Measurements from ENCODE around the gene NEK7.

NEK7 gene

GRCh38 chr1:198363625-198364151 lies 206.9 kb downstream of the NEK7 start:
- Histone ChIP-seq H3F3A (ENCODE audit: insufficient read depth, low read length) (no peaks in the 10 kb centered on the region), H3K27ac (ENCODE audit: low read depth, low read length, poor library complexity, severe bottlenecking) (no peak overlapping the region), H3K9ac (ENCODE audit: low read length) (no peak overlapping the region), H3K27me3 (ENCODE audit: insufficient read depth, low read length) (no peaks in the 10 kb centered on the region), H3K36me3 (ENCODE audit: insufficient read depth, low read length) (no peaks in the 10 kb centered on the region), H2AFZ (ENCODE audit: low read length) (no peak overlapping the region), H3K4me3 (ENCODE audit: low read depth, low read length, poor library complexity, severe bottlenecking) (no peak overlapping the region), H3K4me1 (ENCODE audit: insufficient read depth, low read length, severe bottlenecking) (no peaks in the 10 kb centered on the region), H3K9me3 (ENCODE audit: low read length) (no peaks in the 10 kb centered on the region), H4K20me1 (ENCODE audit: insufficient read depth, low read length) (no peaks in the 10 kb centered on the region), H3K79me2 (ENCODE audit: insufficient read depth, low read length) (no peaks in the 10 kb centered on the region), H3K4me2 (ENCODE audit: low read length) (no peak overlapping the region), H3K9me2 (ENCODE audit: low read depth, low read length) (no peaks in the 10 kb centered on the region)
- TF ChIP-seq, protein P1, sequence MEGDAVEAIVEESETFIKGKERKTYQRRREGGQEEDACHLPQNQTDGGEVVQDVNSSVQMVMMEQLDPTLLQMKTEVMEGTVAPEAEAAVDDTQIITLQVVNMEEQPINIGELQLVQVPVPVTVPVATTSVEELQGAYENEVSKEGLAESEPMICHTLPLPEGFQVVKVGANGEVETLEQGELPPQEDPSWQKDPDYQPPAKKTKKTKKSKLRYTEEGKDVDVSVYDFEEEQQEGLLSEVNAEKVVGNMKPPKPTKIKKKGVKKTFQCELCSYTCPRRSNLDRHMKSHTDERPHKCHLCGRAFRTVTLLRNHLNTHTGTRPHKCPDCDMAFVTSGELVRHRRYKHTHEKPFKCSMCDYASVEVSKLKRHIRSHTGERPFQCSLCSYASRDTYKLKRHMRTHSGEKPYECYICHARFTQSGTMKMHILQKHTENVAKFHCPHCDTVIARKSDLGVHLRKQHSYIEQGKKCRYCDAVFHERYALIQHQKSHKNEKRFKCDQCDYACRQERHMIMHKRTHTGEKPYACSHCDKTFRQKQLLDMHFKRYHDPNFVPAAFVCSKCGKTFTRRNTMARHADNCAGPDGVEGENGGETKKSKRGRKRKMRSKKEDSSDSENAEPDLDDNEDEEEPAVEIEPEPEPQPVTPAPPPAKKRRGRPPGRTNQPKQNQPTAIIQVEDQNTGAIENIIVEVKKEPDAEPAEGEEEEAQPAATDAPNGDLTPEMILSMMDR (IDR thresholded peaks at IDR 0.05; ENCODE audit: low read length) = no peak

DNA sequence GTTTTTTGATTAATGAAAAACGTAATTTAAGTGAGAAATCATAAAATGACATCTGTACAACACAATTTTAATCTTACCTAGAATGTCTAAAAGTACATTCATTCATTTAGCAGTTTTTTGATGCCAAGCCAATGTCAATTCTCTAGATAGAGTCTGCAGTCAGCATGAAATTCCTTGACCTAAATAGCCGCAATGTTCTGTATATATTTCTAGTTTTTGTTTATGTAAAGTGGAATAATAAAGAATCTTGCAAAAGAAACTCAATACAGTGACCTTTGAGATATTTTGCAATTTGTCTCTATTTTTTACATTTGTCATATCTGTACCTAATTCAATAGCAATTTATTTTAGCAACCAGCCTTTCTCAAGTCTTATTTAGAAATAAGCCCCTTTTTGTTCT lies 207.7 kb downstream of the NEK7 start:
- Histone ChIP-seq H3K9me2 (ENCODE audit: low read depth, low read length) (no peaks in the 10 kb centered on the region), H4K20me1 (ENCODE audit: insufficient read depth, low read length) (no peaks in the 10 kb centered on the region), H3K4me3 (ENCODE audit: low read depth, low read length, poor library complexity, severe bottlenecking) (no peak overlapping the region), H3K9me3 (ENCODE audit: low read length) (no peaks in the 10 kb centered on the region), H3K9ac (ENCODE audit: low read length) (no peak overlapping the region), H3K4me1 (ENCODE audit: insufficient read depth, low read length, severe bottlenecking) (no peaks in the 10 kb centered on the region), H3K4me2 (ENCODE audit: low read length) (no peak overlapping the region), H3K27ac (ENCODE audit: low read depth, low read length, poor library complexity, severe bottlenecking) (no peak overlapping the region), H3K27me3 (ENCODE audit: insufficient read depth, low read length) (no peaks in the 10 kb centered on the region), H3K36me3 (ENCODE audit: insufficient read depth, low read length) (no peaks in the 10 kb centered on the region), H3F3A (ENCODE audit: insufficient read depth, low read length) (no peaks in the 10 kb centered on the region), H2AFZ (ENCODE audit: low read length) (no peak overlapping the region), H3K79me2 (ENCODE audit: insufficient read depth, low read length) (no peaks in the 10 kb centered on the region)
- TF ChIP-seq, protein P1 (IDR thresholded peaks at IDR 0.05; ENCODE audit: low read length) = no peak
- no peak for TF ChIP-seq EZH2 (IDR thresholded peaks at IDR 0.05; ENCODE audit: borderline replicate concordance, low read length)

- no peak overlapping the region for H2AFZ ChIP-seq (ENCODE audit: low read length)
- H4K20me1 ChIP-seq (ENCODE audit: insufficient read depth, low read length) = no peaks in the 10 kb centered on the region
- H3K4me3 ChIP-seq (ENCODE audit: low read depth, low read length, poor library complexity, severe bottlenecking) = no peak overlapping the region
- no peaks in the 10 kb centered on the region for H3K36me3 ChIP-seq (ENCODE audit: insufficient read depth, low read length)
- H3F3A ChIP-seq (ENCODE audit: insufficient read depth, low read length) = no peaks in the 10 kb centered on the region
- H3K9me2 ChIP-seq (ENCODE audit: low read depth, low read length) = no peaks in the 10 kb centered on the region
- H3K4me2 ChIP-seq (ENCODE audit: low read length) = no peak overlapping the region
- no peak for TF ChIP-seq EZH2 (IDR thresholded peaks at IDR 0.05; ENCODE audit: borderline replicate concordance, low read length)
- TF ChIP-seq, protein P1 (IDR thresholded peaks at IDR 0.05; ENCODE audit: low read length) = no peak
- H3K4me1 ChIP-seq (ENCODE audit: insufficient read depth, low read length, severe bottlenecking) = no peaks in the 10 kb centered on the region
- no peaks in the 10 kb centered on the region for H3K79me2 ChIP-seq (ENCODE audit: insufficient read depth, low read length)
- no peak overlapping the region for H3K9ac ChIP-seq (ENCODE audit: low read length)
- no peaks in the 10 kb centered on the region for H3K27me3 ChIP-seq (ENCODE audit: insufficient read depth, low read length)
- H3K27ac ChIP-seq (ENCODE audit: low read depth, low read length, poor library complexity, severe bottlenecking) = no peak overlapping the region
- no peaks in the 10 kb centered on the region for H3K9me3 ChIP-seq (ENCODE audit: low read length)
These were observed 210.5 kb downstream of the NEK7 start for GRCh38 chr1:198367296-198367695.

Measured in OCI-LY1 (cell line).